Ovary (tissue), 9 donors: Measurements from ENCODE around the gene VPS4A. TPM values are rescaled to one million over a fixed set of nuclear protein-coding genes. Genes with fewer than 3 reads are reported as not detected.

Experiments
- DNase-seq, 5 donors: peaks; one replicate each; pipeline ENCODE4 v3.0.0-alpha.2; 2019 to 2020
- H3K27ac ChIP-seq, 2 donors: fragments of 200-600 bp; one replicate each; pipeline versions ENCODE4 v1.5.1 to v1.8.0; 2019 to 2022
- H3K27me3 ChIP-seq: fragments of 200-600 bp; one replicate; pipeline ENCODE4 v1.8.0; 2022
- H3K36me3 ChIP-seq: fragments of 200-600 bp; sonication (generic); one replicate; pipeline ENCODE4 v1.5.1; 2019
- H3K4me1 ChIP-seq: one replicate; pipeline ENCODE4 v1.8.1; 2013; ENCODE audit warnings: mild to moderate bottlenecking, moderate library complexity; ENCODE audit not compliant: insufficient read depth
- H3K4me3 ChIP-seq: fragments of 200-600 bp; sonication (generic); one replicate; pipeline ENCODE4 v1.5.1; 2017
- H3K9me3 ChIP-seq, 2 donors: fragments of 200-600 bp in 1 of 2; sonication (generic) in 1 of 2; one replicate each; pipeline versions ENCODE4 v1.5.1 to v1.8.1; 2013 to 2019; ENCODE audit warnings: mild to moderate bottlenecking in 1 of 2, moderate library complexity in 1 of 2
- CTCF ChIP-seq, 3 donors: fragments of 450-650 bp in 2 of 3; fragments of 200-600 bp in 1 of 3; IDR thresholded peaks; one replicate each; pipeline versions ENCODE4 v1.5.1 to v1.8.0; 2016 to 2022; ENCODE audit warnings: antibody characterized with exemption in 3 of 3, mild to moderate bottlenecking in 1 of 3
- EP300 ChIP-seq: sonication (generic); formaldehyde crosslinking; IDR thresholded peaks from one replicate; pipeline ENCODE4 v1.6.1; 2017; ENCODE audit warnings: antibody characterized with exemption
- POLR2A ChIP-seq: fragments of 450-650 bp; IDR thresholded peaks from one replicate; pipeline ENCODE4 v1.6.1; 2017; ENCODE audit warnings: antibody characterized with exemption, mild to moderate bottlenecking, moderate library complexity
- WGBS, 3 donors: extraction: QIAGEN DNeasy Blood & Tissue Kit in 1 of 3; methylation state at CpG; one replicate each; pipeline versions ENCODE4 v1.1.5 to v1.1.7; 2013 to 2017; 5-methylcytosine and 5-hydroxymethylcytosine counted together
- intact Hi-C, 4 donors: fragments of 100-400 bp; cut with DNase I; formaldehyde crosslinking; loops; one replicate each; pipeline versions ENCODE4 v1.11.0 to v1.15.1; 2022 to 2023
- polyA plus RNA-seq, 2 donors: library from polyadenylated mRNA; stranded (reverse); fragments of 200-250 nt in 1 of 2; fragments of 350-450 nt in 1 of 2; fragmentation: Illumina TruSeq in 1 of 2; extraction: RNeasy Lipid Tissue Mini Kit (QIAGEN cat#74804) in 1 of 2; gene quantifications; one replicate each; pipeline ENCODE4 v1.2.3, GENCODE V29; 2013 to 2014
- total RNA-seq, 7 donors: library from RNA; depleted of rRNA in 2 of 7; stranded (reverse); fragments of >200 nt in 2 of 7; fragmentation: NEBNext Ultra II Directional in 3 of 7; extraction: Animal tissue kit (Norgen Biotek cat#: 25700) in 3 of 7; gene quantifications; one replicate each; pipeline versions ENCODE4 v1.1.0 to v1.2.4, GENCODE V29; 2016 to 2023
- donor health status: DM: no; HTN: no; CAD: no; lungs with moderate emphysema.
- donor health status: DM: no; HTN: no; CAD: no.
- donor health status: Bipolar disorder and iron deficiency.
- donor health status: DM: yes; HTN: yes; CAD: no.
- donor health status: DM: no; HTN: no; CAD: no.
- donor health status: DM: yes; HTN: yes; CAD: no.

Gene VPS4A
- total and polyA plus RNA-seq, 9 donors = 18.3 to 34.1 (median 29.1) TPM

- intact Hi-C loops = no loop called here
- 38 to 49% (median 44%) methylated on average over 7 of the region's 7 CpGs for WGBS, 3 donors
- Histone ChIP-seq H3K36me3 (no peaks in the 10 kb centered on the region), H3K27me3 (no peaks in the 10 kb centered on the region), H3K4me3 (no peak overlapping the region), H3K9me3 (no peaks in the 10 kb centered on the region), H3K27ac (no peak overlapping the region), H3K4me1 (peaks cover 3% of the 10 kb centered on the region)
- TF ChIP-seq POLR2A = no peak
- TF ChIP-seq CTCF (IDR thresholded peaks at IDR 0.05) = no peak
- TF ChIP-seq EP300 = no peak
- DNase-seq = no peak
Observed at GRCh38 chr16:69326172-69326873, 15.2 kb downstream of the VPS4A start.

GRCh38 chr16:69327585-69328310 lies 16.6 kb downstream of the VPS4A start:
- H3K27me3 ChIP-seq = no peaks in the 10 kb centered on the region
- no peak for TF ChIP-seq POLR2A
- TF ChIP-seq EP300 = no peak
- no peak for TF ChIP-seq CTCF (IDR thresholded peaks at IDR 0.05)
- intact Hi-C loops = no loop called here
- H3K9me3 ChIP-seq = no peaks in the 10 kb centered on the region
- no peak overlapping the region for H3K4me3 ChIP-seq
- no peaks in the 10 kb centered on the region for H3K36me3 ChIP-seq
- no peak overlapping the region for H3K27ac ChIP-seq
- peaks cover 3% of the 10 kb centered on the region for H3K4me1 ChIP-seq
- no peak for DNase-seq
- WGBS, 3 donors = 87 to 92% (median 91%) methylated on average over 14 of the region's 14 CpGs

- TF ChIP-seq EP300 = no peak
- Histone ChIP-seq H3K9me3 (no peaks in the 10 kb centered on the region), H3K36me3 (no peaks in the 10 kb centered on the region), H3K27ac (no peak overlapping the region), H3K4me1 (peaks cover 3% of the 10 kb centered on the region), H3K4me3 (no peak overlapping the region), H3K27me3 (no peaks in the 10 kb centered on the region)
- intact Hi-C loops = no loop called here
- WGBS, 3 donors = 38 to 55% (median 39%) methylated on average over 10 of the region's 10 CpGs
- no peak for DNase-seq
Observed at GRCh38 chr16:69328854-69329316, 17.7 kb downstream of the VPS4A start.

- peak overlapping the region; percentile 91 for H3K4me3 ChIP-seq
- peak overlapping the region in 1 of 2 donors; percentile 80 for H3K27ac ChIP-seq
- no peaks in the 10 kb centered on the region for H3K36me3 ChIP-seq
- 4 to 7% (median 7%) methylated on average over 57 to 77 of the region's 77 CpGs for WGBS, 3 donors
- H3K4me1 ChIP-seq = peaks cover 3% of the 10 kb centered on the region
- no peak for TF ChIP-seq EP300
- no peak for TF ChIP-seq POLR2A
- no peak for TF ChIP-seq CTCF (IDR thresholded peaks at IDR 0.05)
- H3K9me3 ChIP-seq = no peaks in the 10 kb centered on the region
- no peaks in the 10 kb centered on the region for H3K27me3 ChIP-seq
- DNase-seq = peak in 4 of 5 donors; percentile 28 to 66 (median 40)
- intact Hi-C loops = no loop called here
Observed at GRCh38 chr16:69329369-69330285, 18.5 kb downstream of the VPS4A start.
